Neural progenitor cell (in vitro differentiated cells): ENCODE measurements around the gene TTC38.

ENCODE experiments used
- EZH2 ChIP-seq: fragments of 200-600 bp; sonication (generic); IDR thresholded peaks from 2 replicates; pipeline ENCODE4 v1.6.1; 2017; ENCODE audit warnings: antibody characterized with exemption, mild to moderate bottlenecking, moderate library complexity
- TF ChIP-seq, protein P1 (sequence below): fragments of 200-600 bp; sonication (generic); IDR thresholded peaks from 2 replicates; pipeline ENCODE4 v1.5.1; 2017; ENCODE audit warnings: antibody characterized with exemption, mild to moderate bottlenecking

- no peak for TF ChIP-seq EZH2
- TF ChIP-seq, protein P1, sequence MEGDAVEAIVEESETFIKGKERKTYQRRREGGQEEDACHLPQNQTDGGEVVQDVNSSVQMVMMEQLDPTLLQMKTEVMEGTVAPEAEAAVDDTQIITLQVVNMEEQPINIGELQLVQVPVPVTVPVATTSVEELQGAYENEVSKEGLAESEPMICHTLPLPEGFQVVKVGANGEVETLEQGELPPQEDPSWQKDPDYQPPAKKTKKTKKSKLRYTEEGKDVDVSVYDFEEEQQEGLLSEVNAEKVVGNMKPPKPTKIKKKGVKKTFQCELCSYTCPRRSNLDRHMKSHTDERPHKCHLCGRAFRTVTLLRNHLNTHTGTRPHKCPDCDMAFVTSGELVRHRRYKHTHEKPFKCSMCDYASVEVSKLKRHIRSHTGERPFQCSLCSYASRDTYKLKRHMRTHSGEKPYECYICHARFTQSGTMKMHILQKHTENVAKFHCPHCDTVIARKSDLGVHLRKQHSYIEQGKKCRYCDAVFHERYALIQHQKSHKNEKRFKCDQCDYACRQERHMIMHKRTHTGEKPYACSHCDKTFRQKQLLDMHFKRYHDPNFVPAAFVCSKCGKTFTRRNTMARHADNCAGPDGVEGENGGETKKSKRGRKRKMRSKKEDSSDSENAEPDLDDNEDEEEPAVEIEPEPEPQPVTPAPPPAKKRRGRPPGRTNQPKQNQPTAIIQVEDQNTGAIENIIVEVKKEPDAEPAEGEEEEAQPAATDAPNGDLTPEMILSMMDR = no peak
These were observed 51.5 kb downstream of the TTC38 start for GRCh38 chr22:46319319-46319718.
